Naive thymus-derived CD8-positive, alpha-beta T cell (primary cell): Measurements from ENCODE around the gene UBE2D4. TPM values are rescaled to one million over a fixed set of nuclear protein-coding genes. Genes with fewer than 3 reads are reported as not detected.

Experiments used
- polyA plus RNA-seq, 3 donors: library from polyadenylated mRNA; unstranded; fragments of 300-500 nt; fragmentation: Illumina TruSeq; gene quantifications; one replicate each; pipeline ENCODE4 v1.2.3, GENCODE V29; 2021
- total RNA-seq, 8 experiments: library from RNA in 2 of 8; stranded (reverse) in 2 of 8; gene quantifications; one replicate each; pipeline ENCODE4 v1.2.3 and lab custom pipeline; 2021 to 2026

Gene UBE2D4
- total and polyA plus RNA-seq, 5 experiments from 2014 or later = 6.7 to 17.6 (median 9.3) TPM

Other genes starting within 250 kb of the UBE2D4 start
- gene COA1, start 196.9 kb upstream of the UBE2D4 start, total RNA-seq = 100 to 1,000 TPM; 215 to 219 TPM
- 100 to 1,000 TPM; 102 to 121 (median 104) TPM for gene COA1, start 196.9 kb upstream of the UBE2D4 start, polyA plus RNA-seq
- 10 to 100 TPM in 1 of 2 experiments, 1 to 10 TPM in 1; 9.6 to 13.5 TPM for gene BLVRA, start 167.8 kb upstream of the UBE2D4 start, total RNA-seq
- 10 to 100 TPM; 17.8 to 33.8 (median 20.2) TPM for gene BLVRA, start 167.8 kb upstream of the UBE2D4 start, polyA plus RNA-seq
- 10 to 100 TPM; 58.0 to 64.6 TPM for gene MRPS24, start 56.9 kb upstream of the UBE2D4 start, total RNA-seq
- 100 to 1,000 TPM; 133 to 152 (median 142) TPM for gene MRPS24, start 56.9 kb upstream of the UBE2D4 start, polyA plus RNA-seq
- 10 to 100 TPM; 27.9 to 34.0 TPM for gene URGCP, start 19.8 kb upstream of the UBE2D4 start, total RNA-seq
- gene URGCP, start 19.8 kb upstream of the UBE2D4 start, polyA plus RNA-seq = 10 to 100 TPM; 20.1 to 34.2 (median 21.8) TPM
- not detected for gene SPDYE1, start 71.5 kb downstream of the UBE2D4 start, total RNA-seq
- under 1 TPM in 2 of 3 donors, not detected in 1; 0.12 to 0.14 TPM for gene SPDYE1, start 71.5 kb downstream of the UBE2D4 start, polyA plus RNA-seq
- 100 to 1,000 TPM; 184 to 192 TPM for gene DBNL, start 118.3 kb downstream of the UBE2D4 start, total RNA-seq
- gene DBNL, start 118.3 kb downstream of the UBE2D4 start, polyA plus RNA-seq = 100 to 1,000 TPM; 180 to 222 (median 218) TPM
- gene PGAM2, start 139.1 kb downstream of the UBE2D4 start, total RNA-seq = 1 to 10 TPM; 3.3 to 3.9 TPM
- not detected for gene PGAM2, start 139.1 kb downstream of the UBE2D4 start, polyA plus RNA-seq
- gene POLM, start 156.1 kb downstream of the UBE2D4 start, total RNA-seq = 100 to 1,000 TPM in 1 of 2 experiments, 10 to 100 TPM in 1; 96.4 to 106 TPM
- gene POLM, start 156.1 kb downstream of the UBE2D4 start, polyA plus RNA-seq = 10 to 100 TPM; 11.1 to 24.8 (median 15.0) TPM
- 10 to 100 TPM; 37.1 to 38.5 TPM for gene AEBP1, start 177.9 kb downstream of the UBE2D4 start, total RNA-seq
- 10 to 100 TPM in 1 of 3 donors, 1 to 10 TPM in 2; 2.4 to 10.4 (median 4.2) TPM for gene AEBP1, start 177.9 kb downstream of the UBE2D4 start, polyA plus RNA-seq
- 10 to 100 TPM; 70.5 to 72.4 TPM for gene POLD2, start 197.1 kb downstream of the UBE2D4 start, total RNA-seq
- 100 to 1,000 TPM in 1 of 3 donors, 10 to 100 TPM in 2; 64.3 to 102 (median 89.4) TPM for gene POLD2, start 197.1 kb downstream of the UBE2D4 start, polyA plus RNA-seq
- not detected for gene MYL7, start 214.9 kb downstream of the UBE2D4 start, total RNA-seq
- not detected for gene MYL7, start 214.9 kb downstream of the UBE2D4 start, polyA plus RNA-seq